GM12891 (cell line): ENCODE data around the gene RBM24.

Source experiments
- DNase-seq: peaks from one replicate; pipeline ENCODE4 v3.0.0; 2011; ENCODE audit warnings: low spot score; ENCODE audit not compliant: insufficient read length
- FAIRE-seq: peaks from 2 replicates; lab custom pipeline; 2011; peaks lifted over from hg19 to GRCh38; lab: Jason Lieb, UNC
- PAX5 ChIP-seq: IDR thresholded peaks from 2 replicates; pipeline ENCODE4 v1.6.1; 2011; ENCODE audit warnings: low read length, moderate library complexity, mild to moderate bottlenecking; ENCODE audit not compliant: insufficient read depth, severe bottlenecking
- POLR2A ChIP-seq: IDR thresholded peaks from 2 replicates; pipeline ENCODE4 v1.6.1; 2011; ENCODE audit warnings: low read depth, low read length, control low read depth
- POLR2AphosphoS5 ChIP-seq: IDR thresholded peaks from 2 replicates; pipeline ENCODE4 v1.6.1; 2011; ENCODE audit warnings: low read depth, low read length, control low read depth
- POU2F2 ChIP-seq: IDR thresholded peaks from 2 replicates; pipeline ENCODE4 v1.6.1; 2011; ENCODE audit warnings: low read depth, mild to moderate bottlenecking, control low read depth, low read length, moderate library complexity
- SPI1 ChIP-seq: IDR thresholded peaks from 2 replicates; pipeline ENCODE4 v1.6.1; 2011; ENCODE audit warnings: low read depth, low read length, control low read depth
- TAF1 ChIP-seq: IDR thresholded peaks from 2 replicates; pipeline ENCODE4 v1.6.1; 2011; ENCODE audit warnings: low read depth, low read length, control low read depth

RBM24 gene

DNA sequence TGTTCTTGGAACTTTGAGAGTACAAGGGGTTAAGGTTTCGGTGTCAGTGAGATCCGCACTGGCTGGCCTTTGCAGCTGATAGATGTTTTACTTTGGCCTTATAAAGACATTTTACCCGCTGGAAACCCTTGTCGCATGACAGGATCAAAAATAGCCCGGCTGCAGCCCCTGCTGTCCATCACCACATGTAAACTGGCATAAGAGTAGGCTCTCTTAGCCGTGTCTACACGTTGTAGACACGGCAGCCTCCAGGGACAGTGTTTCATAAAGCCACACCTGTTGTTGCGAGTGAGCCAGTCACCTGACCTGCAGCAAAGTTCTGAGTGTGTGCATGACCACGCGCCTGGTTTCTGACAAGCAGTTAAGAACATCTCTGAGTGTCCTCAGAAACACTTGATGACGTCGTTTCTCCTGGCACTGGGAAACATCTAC, 8.5 kb downstream of the RBM24 start:
- TF ChIP-seq POLR2AphosphoS5 (no peak), TAF1 (no peak), POU2F2 (no peak), SPI1 (no peak), PAX5 (no peak), POLR2A (no peak)
- FAIRE-seq (no peak), DNase-seq (no peak)

DNA sequence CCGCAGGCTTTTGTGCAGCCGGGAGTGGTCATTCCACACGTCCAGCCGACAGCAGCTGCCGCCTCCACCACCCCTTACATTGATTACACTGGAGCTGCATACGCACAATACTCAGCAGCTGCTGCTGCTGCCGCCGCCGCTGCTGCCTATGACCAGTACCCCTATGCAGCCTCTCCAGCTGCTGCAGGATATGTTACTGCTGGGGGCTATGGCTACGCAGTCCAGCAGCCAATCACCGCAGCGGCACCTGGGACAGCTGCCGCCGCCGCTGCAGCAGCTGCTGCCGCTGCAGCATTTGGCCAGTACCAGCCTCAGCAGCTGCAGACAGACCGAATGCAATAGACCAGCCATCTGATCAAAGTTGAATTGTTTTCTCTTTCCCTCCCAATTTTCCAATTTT, 10.6 kb downstream of the RBM24 start:
- no peak for TF ChIP-seq SPI1
- TF ChIP-seq POLR2A, result no peak
- TF ChIP-seq TAF1, result no peak
- no peak for TF ChIP-seq POU2F2
- TF ChIP-seq PAX5, result no peak
- TF ChIP-seq POLR2AphosphoS5, result no peak
- FAIRE-seq (no peak), DNase-seq (no peak)

DNA sequence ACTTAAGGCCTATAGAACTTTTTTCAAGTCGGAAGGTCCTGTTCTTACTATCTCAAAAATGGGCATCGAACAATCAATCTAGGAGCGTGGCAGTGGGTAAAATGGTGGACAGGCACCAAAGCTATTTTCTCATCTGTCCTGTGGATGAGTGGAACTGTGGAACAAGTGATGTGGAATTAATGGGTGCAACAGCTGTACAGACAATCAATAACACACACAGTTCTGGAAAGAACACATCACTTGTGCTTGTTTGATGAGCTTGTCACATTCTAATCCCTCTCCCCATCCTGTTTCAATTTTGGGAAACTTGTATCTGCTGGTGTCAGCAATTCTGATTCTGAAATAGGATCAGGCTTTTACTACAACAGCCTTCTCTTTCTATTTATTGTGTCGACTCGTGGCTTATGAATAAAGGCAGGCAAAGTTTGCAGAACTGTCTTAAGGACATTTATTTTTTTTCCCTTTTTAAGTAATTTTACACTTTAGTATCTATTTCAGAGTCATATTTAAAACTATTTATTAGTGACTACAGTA, 11.5 kb downstream of the RBM24 start:
- no peak for TF ChIP-seq SPI1
- TF ChIP-seq POLR2A, result no peak
- TF ChIP-seq PAX5, result no peak
- no peak for TF ChIP-seq TAF1
- TF ChIP-seq POLR2AphosphoS5, result no peak
- no peak for TF ChIP-seq POU2F2
- FAIRE-seq, result no peak
- DNase-seq, result no peak

DNA sequence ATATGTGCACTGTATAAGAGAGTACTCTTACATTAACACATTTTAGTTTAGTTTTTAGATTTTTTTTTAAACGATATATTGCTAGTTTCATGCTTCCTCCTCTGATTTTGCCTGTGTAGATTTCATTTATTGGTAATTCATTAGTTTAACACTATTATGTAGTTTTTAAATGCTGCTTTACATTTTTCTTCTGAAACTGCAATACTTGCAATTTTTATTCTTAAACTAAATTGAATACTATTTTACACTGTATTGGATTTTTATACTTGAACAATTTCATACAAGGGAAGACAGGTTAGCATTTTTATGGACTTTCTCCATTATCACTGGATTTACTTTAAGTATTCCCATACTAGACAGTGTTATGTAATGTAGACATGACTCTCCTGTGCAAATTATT, 12.2 kb downstream of the RBM24 start:
- TF ChIP-seq POLR2AphosphoS5 (no peak), SPI1 (no peak), TAF1 (no peak), PAX5 (no peak), POU2F2 (no peak), POLR2A (no peak)
- DNase-seq (no peak), FAIRE-seq (no peak)

DNA sequence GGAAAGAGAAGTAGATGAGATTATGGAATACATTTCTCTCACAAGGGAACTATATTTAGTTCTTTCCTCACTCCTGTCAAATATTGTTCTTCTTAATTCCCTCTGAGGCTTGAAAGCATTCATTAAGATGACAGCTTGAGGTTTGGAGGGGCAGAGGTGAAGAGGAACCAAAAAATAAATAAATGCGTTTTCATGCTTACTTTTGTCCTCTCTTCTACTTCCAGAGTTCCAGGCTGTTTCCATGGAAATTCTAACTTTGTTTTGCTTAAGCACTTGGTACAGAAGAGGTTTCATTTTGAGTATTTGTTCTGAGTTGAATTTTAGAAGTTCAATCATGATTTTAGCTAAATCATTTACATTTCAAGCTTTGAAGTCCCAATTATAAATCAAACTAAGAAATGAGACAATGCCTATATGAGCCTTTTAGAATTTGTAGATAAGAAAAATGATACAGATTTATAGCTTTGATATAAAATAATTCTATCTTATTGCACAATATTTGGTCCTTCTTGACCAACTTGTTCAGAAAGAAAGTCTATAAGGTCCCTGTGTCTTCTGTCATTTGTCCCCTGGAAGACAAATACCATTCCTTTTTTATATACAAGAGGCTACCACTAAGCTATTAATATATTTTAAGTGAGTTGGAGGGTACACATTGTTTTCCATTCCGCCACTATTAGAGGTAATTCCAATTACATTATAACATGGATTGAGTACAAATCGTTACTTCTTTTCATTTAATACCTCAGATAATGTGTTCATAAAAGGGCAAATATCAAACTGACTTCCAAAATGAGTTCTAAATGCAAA, 16.3 kb downstream of the RBM24 start:
- no peak for DNase-seq
- FAIRE-seq, result no peak
- no peak for TF ChIP-seq POU2F2
- TF ChIP-seq TAF1, result no peak
- no peak for TF ChIP-seq SPI1

DNA sequence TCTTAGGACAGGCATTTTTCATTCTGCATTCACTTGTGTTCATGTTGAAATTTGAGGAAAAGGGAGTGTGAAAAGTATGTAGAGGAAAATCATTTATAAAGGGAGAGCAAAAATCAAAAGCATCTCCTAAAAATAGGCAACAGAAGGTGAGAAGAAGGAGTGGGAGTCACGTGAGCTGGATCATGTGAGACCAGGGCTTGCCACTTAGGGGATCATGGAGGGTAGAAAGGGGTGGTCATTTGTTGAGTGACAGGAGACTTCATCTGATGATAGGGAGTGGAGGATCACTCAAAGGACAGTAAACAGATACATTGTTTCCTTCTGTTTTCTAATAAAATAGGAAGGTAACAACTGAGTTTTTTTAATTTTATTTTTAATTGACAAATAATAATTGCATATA, 17.1 kb downstream of the RBM24 start:
- DNase-seq (no peak), FAIRE-seq (no peak)
- no peak for TF ChIP-seq POU2F2
- TF ChIP-seq PAX5, result no peak
- no peak for TF ChIP-seq TAF1
- TF ChIP-seq SPI1, result no peak
- TF ChIP-seq POLR2A, result no peak
- no peak for TF ChIP-seq POLR2AphosphoS5

DNA sequence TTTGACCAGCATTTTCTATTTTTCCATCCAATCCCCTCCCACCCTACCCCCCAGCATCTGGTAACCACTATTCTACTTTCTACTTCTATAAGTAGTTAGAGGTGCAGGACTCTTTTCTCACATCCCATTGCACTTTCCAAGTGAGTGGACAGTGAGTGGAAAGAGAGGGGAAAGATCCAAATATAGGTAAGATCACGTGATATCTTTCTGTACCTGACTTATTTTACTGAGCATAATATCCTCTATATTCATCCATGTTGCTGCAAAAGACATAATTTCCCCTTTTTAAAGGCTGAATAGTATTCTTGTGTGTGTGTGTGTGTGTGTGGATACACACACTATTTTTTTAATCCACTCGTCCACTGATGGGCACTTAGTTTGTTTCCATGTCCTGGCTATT, 18.1 kb downstream of the RBM24 start:
- DNase-seq, result no peak
- TF ChIP-seq TAF1 (no peak), POU2F2 (no peak), PAX5 (no peak), POLR2AphosphoS5 (no peak), SPI1 (no peak), POLR2A (no peak)
- no peak for FAIRE-seq

DNA sequence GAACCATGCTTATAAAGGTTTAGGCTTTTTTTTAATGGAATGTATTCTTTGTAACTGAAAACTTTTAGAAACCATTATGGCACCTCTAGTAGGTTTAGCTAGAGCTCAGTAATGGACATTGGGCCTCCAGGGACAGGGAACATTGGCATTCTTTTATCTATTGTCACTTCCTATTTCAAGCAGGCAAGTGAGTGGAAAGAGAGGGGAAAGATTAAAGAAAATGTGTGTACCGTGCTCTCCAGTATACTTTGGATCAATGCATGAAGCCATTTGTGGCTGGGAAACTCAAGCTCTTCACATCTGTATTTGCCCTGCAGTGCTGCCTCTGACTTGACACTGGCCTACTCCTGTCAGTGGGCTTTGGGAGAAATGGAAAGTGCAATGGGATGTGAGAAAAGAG, 18.6 kb downstream of the RBM24 start:
- TF ChIP-seq POU2F2, result no peak
- no peak for TF ChIP-seq SPI1
- no peak for TF ChIP-seq POLR2AphosphoS5
- no peak for TF ChIP-seq TAF1
- no peak for TF ChIP-seq POLR2A
- no peak for TF ChIP-seq PAX5
- FAIRE-seq (no peak), DNase-seq (no peak)

DNA sequence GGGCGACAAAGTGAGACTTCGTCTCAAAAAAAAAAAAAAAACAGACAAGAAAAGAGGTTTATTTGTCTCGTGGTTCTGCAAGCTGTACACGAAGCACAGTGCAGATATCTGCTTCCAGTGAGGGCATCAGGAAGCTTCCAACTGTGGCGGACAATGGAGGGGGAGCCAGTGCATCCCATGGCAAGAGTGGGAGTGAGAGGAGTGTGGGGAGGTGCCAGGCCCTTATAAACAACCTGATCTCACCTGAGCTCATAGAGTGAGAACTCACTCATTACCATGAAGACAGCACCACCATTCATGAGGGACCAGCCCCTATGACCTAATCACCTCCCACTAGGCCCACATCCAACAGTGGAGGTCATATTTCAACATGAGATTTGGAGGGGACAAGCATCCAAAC, 19.5 kb downstream of the RBM24 start:
- no peak for FAIRE-seq
- TF ChIP-seq POLR2A (no peak), POU2F2 (no peak), SPI1 (no peak), TAF1 (no peak), POLR2AphosphoS5 (no peak), PAX5 (no peak)
- DNase-seq, result no peak

DNA sequence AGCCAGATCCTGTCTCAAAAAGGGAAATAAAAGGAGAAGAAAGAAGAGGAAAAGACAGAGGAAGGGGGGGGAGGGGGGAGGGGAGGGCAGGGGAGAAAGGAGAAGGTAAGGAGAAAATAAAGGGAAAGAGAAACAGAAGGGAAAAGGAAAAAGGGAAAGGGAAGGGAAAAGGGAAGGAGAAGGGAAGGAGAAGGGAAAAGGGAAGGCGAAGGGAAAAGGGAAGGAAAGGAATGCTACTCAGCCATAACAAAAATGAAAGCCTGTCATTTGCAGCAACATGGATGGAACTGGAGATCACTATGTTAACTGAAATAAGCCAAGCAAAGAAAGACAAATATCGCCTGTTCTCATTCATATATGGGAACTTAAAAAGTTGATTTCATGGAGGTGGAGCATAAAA, 22.3 kb downstream of the RBM24 start:
- no peak for DNase-seq
- no peak for FAIRE-seq
- no peak for TF ChIP-seq POU2F2
- TF ChIP-seq POLR2AphosphoS5, result no peak
- TF ChIP-seq SPI1, result no peak
- no peak for TF ChIP-seq POLR2A
- no peak for TF ChIP-seq TAF1
- no peak for TF ChIP-seq PAX5
